NCI-H1417 (cell line): ENCODE results near the gene DOCK11.
"Not testable (repeated sequence)": the region's sequence is repeated elsewhere in the genome, so short reads cannot be mapped to it uniquely, and the experiment has no call there.

Experiments used
- DNase-seq, 3 experiments: peaks; one replicate each; lab custom pipeline; 2025; lab: John Stamatoyannopoulos, UW

DOCK11 gene

GRCh38 chrX:118495061-118495921, at the start of gene DOCK11:
DOCK11 (plus strand) TSS chrX:118495815; CDS start chrX:118495972, 157 bp downstream.
- DNase-seq, result peak in 2 of 3 experiments; percentile 74 to 84

GRCh38 chrX:118448273-118448783, 47.3 kb upstream of the DOCK11 start:
- DNase-seq, result no peak

GRCh38 chrX:118455013-118455412, 40.6 kb upstream of the DOCK11 start:
- peak in 2 of 3 experiments; percentile 4 to 13 for DNase-seq

GRCh38 chrX:118459494-118459893, 36.1 kb upstream of the DOCK11 start:
- peak in 2 of 3 experiments; percentile 11 to 60 for DNase-seq

GRCh38 chrX:118464501-118464900, 31.1 kb upstream of the DOCK11 start:
- no peak for DNase-seq

- DNase-seq, result no peak
Observed at GRCh38 chrX:118468122-118468521, 27.5 kb upstream of the DOCK11 start.

- DNase-seq, result not testable (repeated sequence)
Observed at GRCh38 chrX:118470721-118471347, 24.8 kb upstream of the DOCK11 start.

GRCh38 chrX:118474586-118474985, 21.0 kb upstream of the DOCK11 start:
- no peak for DNase-seq

- no peak for DNase-seq
Observed at GRCh38 chrX:118475903-118476302, 19.7 kb upstream of the DOCK11 start.

- no peak for DNase-seq
Observed at GRCh38 chrX:118480172-118480571, 15.4 kb upstream of the DOCK11 start.

GRCh38 chrX:118482384-118482783, 13.2 kb upstream of the DOCK11 start:
- DNase-seq, result not testable (repeated sequence)

GRCh38 chrX:118484216-118484903, 11.3 kb upstream of the DOCK11 start:
- DNase-seq, result no peak

GRCh38 chrX:118486693-118487092, 8.9 kb upstream of the DOCK11 start:
- not testable (repeated sequence) for DNase-seq

GRCh38 chrX:118493016-118493415, 2.6 kb upstream of the DOCK11 start:
- no peak for DNase-seq

GRCh38 chrX:118493653-118494297, 1.8 kb upstream of the DOCK11 start:
- DNase-seq, result no peak

GRCh38 chrX:118495958-118496762, 545 bp downstream of the DOCK11 start:
- DNase-seq, result peak in 2 of 3 experiments; percentile 71 to 73

- DNase-seq, result peak in 2 of 3 experiments; percentile 60 to 64
Observed at GRCh38 chrX:118496763-118497079, 1.1 kb downstream of the DOCK11 start.

GRCh38 chrX:118497180-118497818, 1.7 kb downstream of the DOCK11 start:
- peak in 1 of 3 experiments; percentile 32 for DNase-seq

- DNase-seq, result no peak
Observed at GRCh38 chrX:118498351-118498750, 2.7 kb downstream of the DOCK11 start.

GRCh38 chrX:118498755-118499154, 3.1 kb downstream of the DOCK11 start:
- DNase-seq, result no peak

GRCh38 chrX:118499295-118499694, 3.7 kb downstream of the DOCK11 start:
- peak in 2 of 3 experiments; percentile 11 to 25 for DNase-seq
